ENCODE data around the gene FLACC1. TPM values are rescaled to one million over a fixed set of nuclear protein-coding genes. Genes with fewer than 3 reads are reported as not detected.

Gene FLACC1
- total and polyA plus RNA-seq, 2 experiments from 2014 or later: 1.4 to 2.3 TPM

DNA sequence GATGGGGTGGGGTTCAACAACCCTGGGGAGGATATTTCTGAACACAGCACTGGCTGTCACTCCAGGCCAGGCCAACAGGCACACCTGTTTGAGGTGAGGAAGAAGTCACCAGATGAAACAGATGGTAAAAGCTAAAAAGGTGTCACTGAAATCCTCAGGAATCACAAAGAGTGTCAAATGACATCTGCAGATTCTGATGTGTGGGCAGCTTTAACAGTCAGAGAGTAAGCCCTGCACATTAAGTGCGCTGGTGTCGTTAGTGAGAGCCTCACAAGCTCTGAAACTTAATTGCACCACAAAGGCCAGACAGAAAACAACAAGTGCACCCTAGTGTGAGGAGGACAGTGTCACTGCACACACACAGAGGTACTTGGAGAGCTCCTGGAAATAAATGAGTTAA lies 13.6 kb downstream of the FLACC1 start:
- H3K4me3 ChIP-seq: no peak overlapping the region
- no peaks in the 10 kb centered on the region for H3K9me3 ChIP-seq (ENCODE audit: low read depth)
- no peak overlapping the region for H3K4me2 ChIP-seq (ENCODE audit: unreplicated experiment)
- H3K27me3 ChIP-seq (replicated peaks; ENCODE audit: insufficient read depth): no peaks in the 10 kb centered on the region
- no peaks in the 10 kb centered on the region for H3K79me2 ChIP-seq (ENCODE audit: insufficient read depth)
- no peak for DNase-seq
- H3K4me1 ChIP-seq (ENCODE audit: insufficient read depth): no peaks in the 10 kb centered on the region
- no peaks in the 10 kb centered on the region for H3F3A ChIP-seq (ENCODE audit: insufficient read depth)
- no peak overlapping the region for H3K27ac ChIP-seq
- H2AFZ ChIP-seq: no peak overlapping the region
- no peak overlapping the region for H3K9ac ChIP-seq
- H3K9me2 ChIP-seq (ENCODE audit: insufficient read depth): no peaks in the 10 kb centered on the region
- H3K36me3 ChIP-seq (ENCODE audit: low read depth): 0 out of 2 replicates have a peak, but pooled peaks cover 7% of the 10 kb centered on the region
- WGBS, 2 experiments (ENCODE audit: low coverage in 1 of 2, low lambda C conversion rate in 2 of 2, missing lambda C conversion rate in 2 of 2): 97 to 100% methylated on average over 2 of the region's 2 CpGs
- in situ Hi-C loops (cut with MboI): no loop called here
- TF ChIP-seq EZH2phosphoT487 (IDR thresholded peaks at IDR 0.05; ENCODE audit: insufficient read depth, low read depth) (no peak), EZH2 (IDR thresholded peaks at IDR 0.05; ENCODE audit: insufficient read depth, poor library complexity, severe bottlenecking) (no peak)
- no peaks in the 10 kb centered on the region for H4K20me1 ChIP-seq (ENCODE audit: insufficient read depth)

DNA sequence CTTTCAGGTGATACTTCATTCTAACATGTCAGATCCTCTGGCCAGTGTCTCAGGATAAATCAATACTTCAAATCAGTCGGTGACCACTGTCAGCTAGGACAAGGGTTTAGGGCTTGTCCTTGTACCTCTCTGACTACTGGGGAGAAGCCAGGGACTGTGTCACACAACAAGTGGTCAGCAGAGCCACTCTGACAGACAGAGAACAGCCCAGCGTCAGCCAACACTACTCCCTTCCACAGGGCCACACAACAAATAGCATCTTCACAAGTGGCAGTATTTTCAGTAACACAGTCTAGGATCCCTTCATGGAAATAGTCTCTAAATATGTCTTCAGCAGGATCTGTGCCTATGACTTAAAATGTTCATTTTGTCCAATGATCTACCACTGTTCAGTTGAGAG lies 14.2 kb downstream of the FLACC1 start:
- H3K9me3 ChIP-seq (ENCODE audit: low read depth): no peaks in the 10 kb centered on the region
- TF ChIP-seq EZH2phosphoT487 (IDR thresholded peaks at IDR 0.05; ENCODE audit: insufficient read depth, low read depth) (no peak), EZH2 (IDR thresholded peaks at IDR 0.05; ENCODE audit: insufficient read depth, poor library complexity, severe bottlenecking) (no peak)
- no peaks in the 10 kb centered on the region for H3K79me2 ChIP-seq (ENCODE audit: insufficient read depth)
- H2AFZ ChIP-seq: no peak overlapping the region
- no peak overlapping the region for H3K9ac ChIP-seq
- H3F3A ChIP-seq (ENCODE audit: insufficient read depth): no peaks in the 10 kb centered on the region
- H3K36me3 ChIP-seq (ENCODE audit: low read depth): 0 out of 2 replicates have a peak, but pooled peaks cover 7% of the 10 kb centered on the region
- H3K27me3 ChIP-seq (replicated peaks; ENCODE audit: insufficient read depth): no peaks in the 10 kb centered on the region
- DNase-seq: no peak
- no peak overlapping the region for H3K4me3 ChIP-seq
- no peaks in the 10 kb centered on the region for H3K4me1 ChIP-seq (ENCODE audit: insufficient read depth)
- H3K4me2 ChIP-seq (ENCODE audit: unreplicated experiment): no peak overlapping the region
- in situ Hi-C loops (cut with MboI): no loop called here
- no peaks in the 10 kb centered on the region for H3K9me2 ChIP-seq (ENCODE audit: insufficient read depth)
- no peaks in the 10 kb centered on the region for H4K20me1 ChIP-seq (ENCODE audit: insufficient read depth)
- no peak overlapping the region for H3K27ac ChIP-seq
- 78 to 83% methylated on average over 2 of the region's 2 CpGs for WGBS, 2 experiments (ENCODE audit: low coverage in 1 of 2, low lambda C conversion rate in 2 of 2, missing lambda C conversion rate in 2 of 2)

DNA sequence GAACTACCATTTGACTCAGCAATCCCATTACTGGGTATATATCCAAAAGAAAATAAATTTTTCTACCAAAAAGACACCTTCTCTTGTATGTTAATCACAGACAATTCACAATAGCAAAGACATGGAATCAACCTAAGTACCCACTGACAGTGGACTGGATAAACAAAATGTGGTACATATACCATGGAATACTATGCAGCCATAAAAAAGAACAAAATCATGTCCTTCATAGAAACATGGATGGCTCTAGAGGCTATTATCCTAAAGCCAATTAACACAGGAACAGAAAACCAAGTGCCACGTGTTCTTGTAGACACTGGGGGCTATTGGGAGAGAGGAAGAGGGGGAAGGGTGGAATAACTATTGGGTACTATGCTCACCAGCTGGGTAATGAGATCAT lies 27.7 kb downstream of the FLACC1 start:
- Histone ChIP-seq H2AFZ (no peak overlapping the region), H3K4me1 (ENCODE audit: insufficient read depth) (no peaks in the 10 kb centered on the region), H3K9ac (no peak overlapping the region), H3K4me2 (ENCODE audit: unreplicated experiment) (no peak overlapping the region), H3K79me2 (ENCODE audit: insufficient read depth) (no peaks in the 10 kb centered on the region), H3K9me2 (ENCODE audit: insufficient read depth) (no peaks in the 10 kb centered on the region), H3K27ac (no peak overlapping the region), H4K20me1 (ENCODE audit: insufficient read depth) (no peaks in the 10 kb centered on the region), H3K9me3 (ENCODE audit: low read depth) (no peaks in the 10 kb centered on the region), H3F3A (ENCODE audit: insufficient read depth) (no peaks in the 10 kb centered on the region), H3K4me3 (no peak overlapping the region), H3K27me3 (replicated peaks; ENCODE audit: insufficient read depth) (no peaks in the 10 kb centered on the region), H3K36me3 (ENCODE audit: low read depth) (0 out of 2 replicates have a peak, but pooled peaks cover 7% of the 10 kb centered on the region)
- TF ChIP-seq EZH2phosphoT487 (IDR thresholded peaks at IDR 0.05; ENCODE audit: insufficient read depth, low read depth): no peak
- TF ChIP-seq EZH2 (IDR thresholded peaks at IDR 0.05; ENCODE audit: insufficient read depth, poor library complexity, severe bottlenecking): no peak
- no peak for DNase-seq
- in situ Hi-C loops (cut with MboI): no loop called here
- WGBS, 2 experiments (ENCODE audit: low coverage in 1 of 2, low lambda C conversion rate in 2 of 2, missing lambda C conversion rate in 2 of 2): 3 to 18% methylated on average over 1 of the region's 1 CpG

DNA sequence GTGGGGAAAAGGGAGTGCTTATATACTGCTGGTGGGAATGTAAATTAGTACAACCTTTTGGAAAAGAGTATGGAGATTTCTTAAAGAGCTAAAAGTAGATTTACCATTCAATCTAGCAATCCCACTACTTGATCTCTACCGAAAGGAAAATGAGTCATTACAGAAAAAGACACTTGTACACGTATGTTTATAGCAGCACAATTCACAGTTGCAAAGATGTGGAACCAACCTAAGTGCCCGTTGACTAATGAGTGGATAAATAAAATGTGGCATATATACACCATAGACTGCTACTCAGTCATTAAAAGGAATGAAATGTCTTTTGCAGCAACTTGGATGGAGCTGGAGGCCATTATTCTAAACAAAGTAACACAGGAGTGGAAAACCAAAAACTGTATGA lies 29.5 kb downstream of the FLACC1 start:
- H3K9ac ChIP-seq: no peak overlapping the region
- TF ChIP-seq EZH2 (IDR thresholded peaks at IDR 0.05; ENCODE audit: insufficient read depth, poor library complexity, severe bottlenecking) (no peak), EZH2phosphoT487 (IDR thresholded peaks at IDR 0.05; ENCODE audit: insufficient read depth, low read depth) (no peak)
- H3K4me1 ChIP-seq (ENCODE audit: insufficient read depth): no peaks in the 10 kb centered on the region
- no peaks in the 10 kb centered on the region for H3K9me2 ChIP-seq (ENCODE audit: insufficient read depth)
- no peak overlapping the region for H3K4me3 ChIP-seq
- H3K79me2 ChIP-seq (ENCODE audit: insufficient read depth): no peaks in the 10 kb centered on the region
- no peak overlapping the region for H2AFZ ChIP-seq
- WGBS, 2 experiments (ENCODE audit: low coverage in 1 of 2, low lambda C conversion rate in 2 of 2, missing lambda C conversion rate in 2 of 2): 76 to 82% methylated on average over 3 of the region's 3 CpGs
- peaks cover 14% of the 10 kb centered on the region; the same call in 1 of the 2 replicates for H3K36me3 ChIP-seq (ENCODE audit: low read depth)
- H4K20me1 ChIP-seq (ENCODE audit: insufficient read depth): no peaks in the 10 kb centered on the region
- no peaks in the 10 kb centered on the region for H3F3A ChIP-seq (ENCODE audit: insufficient read depth)
- no peaks in the 10 kb centered on the region for H3K27me3 ChIP-seq (replicated peaks; ENCODE audit: insufficient read depth)
- DNase-seq: no peak
- H3K27ac ChIP-seq: no peak overlapping the region
- in situ Hi-C loops (cut with MboI): no loop called here
- H3K4me2 ChIP-seq (ENCODE audit: unreplicated experiment): no peak overlapping the region
- no peaks in the 10 kb centered on the region for H3K9me3 ChIP-seq (ENCODE audit: low read depth)

DNA sequence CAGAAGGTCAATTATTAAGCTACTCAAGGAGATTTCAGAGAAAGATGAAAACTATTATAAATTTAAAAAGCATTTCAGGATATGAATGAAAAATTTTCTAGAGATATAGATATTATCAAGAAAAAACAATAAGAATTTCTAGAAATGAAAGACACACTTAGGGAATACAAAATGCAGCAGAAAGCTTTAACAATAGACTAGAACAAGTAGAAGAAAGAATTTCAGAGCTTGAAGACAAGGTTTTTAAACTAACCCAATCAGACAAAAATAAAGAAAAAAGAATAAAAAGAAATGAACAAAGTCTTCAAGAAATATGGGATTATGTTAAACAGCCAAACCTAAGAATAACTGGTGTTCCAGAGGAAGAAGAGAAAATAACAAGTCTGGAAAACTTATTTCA lies 34.4 kb downstream of the FLACC1 start:
- Histone ChIP-seq H3K4me1 (ENCODE audit: insufficient read depth) (no peaks in the 10 kb centered on the region), H3F3A (ENCODE audit: insufficient read depth) (no peaks in the 10 kb centered on the region), H3K9me3 (ENCODE audit: low read depth) (no peaks in the 10 kb centered on the region), H3K9ac (no peak overlapping the region), H4K20me1 (ENCODE audit: insufficient read depth) (no peaks in the 10 kb centered on the region), H3K36me3 (ENCODE audit: low read depth) (peaks cover 19% of the 10 kb centered on the region; the same call in 1 of the 2 replicates), H3K4me3 (no peak overlapping the region), H3K27me3 (replicated peaks; ENCODE audit: insufficient read depth) (no peaks in the 10 kb centered on the region), H3K27ac (no peak overlapping the region), H3K4me2 (ENCODE audit: unreplicated experiment) (no peak overlapping the region), H3K9me2 (ENCODE audit: insufficient read depth) (no peaks in the 10 kb centered on the region), H3K79me2 (ENCODE audit: insufficient read depth) (no peaks in the 10 kb centered on the region), H2AFZ (no peak overlapping the region)
- in situ Hi-C loops (cut with MboI): no loop called here
- TF ChIP-seq EZH2phosphoT487 (IDR thresholded peaks at IDR 0.05; ENCODE audit: insufficient read depth, low read depth): no peak
- no peak for TF ChIP-seq EZH2 (IDR thresholded peaks at IDR 0.05; ENCODE audit: insufficient read depth, poor library complexity, severe bottlenecking)
- DNase-seq: no peak
